HAP-1 (cell line): ENCODE measurements around the gene SYNE1.

Experiments used
- DNase-seq, 2 experiments: peaks; one replicate each; pipeline ENCODE4 v3.0.0-alpha.2; 2016 to 2020; ENCODE audit warnings: low spot score in 2 of 2
- H3K27me3 ChIP-seq: fragments of 250-450 bp; sonication (Bioruptor Pico); 2 replicates; pipeline ENCODE4 v1.5.1; 2020; ENCODE audit warnings: low read depth, mild to moderate bottlenecking, moderate library complexity
- H3K36me3 ChIP-seq: fragments of 250-450 bp; sonication (Bioruptor Pico); replicated peaks from 2 replicates; pipeline ENCODE4 v1.5.1; 2020; ENCODE audit warnings: mild to moderate bottlenecking
- H3K4me1 ChIP-seq: fragments of 250-450 bp; sonication (Bioruptor Pico); 2 replicates; pipeline ENCODE4 v1.5.1; 2020; ENCODE audit warnings: mild to moderate bottlenecking
- H3K4me3 ChIP-seq: fragments of 250-450 bp; sonication (Bioruptor Pico); 2 replicates; pipeline ENCODE4 v1.5.1; 2020; ENCODE audit warnings: mild to moderate bottlenecking, moderate library complexity
- H3K9me3 ChIP-seq: fragments of 250-450 bp; sonication (Bioruptor Pico); 2 replicates; pipeline ENCODE4 v1.5.1; 2020; ENCODE audit warnings: mild to moderate bottlenecking, moderate library complexity
- in situ Hi-C: fragments of 300-500 bp; cut with MboI; formaldehyde crosslinking; loops from 3 replicates; pipeline ENCODE4 v1.14.3; 2020; ENCODE audit warnings: low sequenced_read_pairs, inconsistent platforms, mixed read lengths

The SYNE1 gene

GRCh38 chr6:152301765-152302568 is 335.2 kb downstream of the SYNE1 start:
- no peaks in the 10 kb centered on the region for H3K27me3 ChIP-seq
- no peaks in the 10 kb centered on the region for H3K9me3 ChIP-seq
- H3K4me3 ChIP-seq: peak overlapping the region; percentile 48
- peaks cover 6% of the 10 kb centered on the region; the same call in 1 of the 2 replicates for H3K4me1 ChIP-seq
- in situ Hi-C loops: no loop called here
- DNase-seq: peak; percentile 77 to 88
- no peaks in the 10 kb centered on the region for H3K36me3 ChIP-seq

DNA sequence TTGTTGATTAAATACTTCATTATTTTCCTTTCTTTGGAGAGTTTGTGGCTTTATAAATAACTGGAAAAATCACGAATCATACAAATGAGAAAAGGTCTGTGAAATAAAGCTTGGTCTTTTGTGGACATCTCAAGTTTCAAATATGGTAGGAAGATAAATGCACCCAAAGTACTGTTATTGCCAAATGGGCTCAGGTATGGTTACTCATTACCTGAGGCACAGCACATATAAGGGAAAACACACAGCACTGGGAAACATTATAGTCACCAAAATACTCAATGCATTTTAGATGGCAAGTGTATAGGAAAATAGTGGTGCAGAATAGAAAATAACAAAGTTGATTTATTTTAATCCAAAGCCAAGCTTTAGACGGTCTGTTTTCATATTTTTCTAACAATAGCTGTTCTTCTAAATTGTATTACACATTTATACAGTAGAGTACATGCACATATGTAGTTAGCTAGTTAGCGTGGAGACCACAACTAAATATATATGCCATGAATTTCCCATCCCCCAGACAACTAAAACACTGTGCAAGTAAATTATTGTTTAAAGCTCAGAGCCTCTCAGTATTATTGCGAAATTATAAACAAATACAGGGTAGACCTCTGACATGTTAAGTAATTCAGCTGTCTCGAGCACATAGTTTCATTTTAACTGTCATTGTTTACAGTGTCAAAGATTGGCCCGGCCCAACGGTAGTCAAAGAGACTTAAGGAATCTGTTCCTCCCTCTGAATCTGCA is 336.0 kb downstream of the SYNE1 start:
- no peak for DNase-seq
- peaks cover 6% of the 10 kb centered on the region; the same call in 1 of the 2 replicates for H3K4me1 ChIP-seq
- H3K36me3 ChIP-seq: no peaks in the 10 kb centered on the region
- peak overlapping the region; percentile 48 for H3K4me3 ChIP-seq
- no peaks in the 10 kb centered on the region for H3K27me3 ChIP-seq
- no peaks in the 10 kb centered on the region for H3K9me3 ChIP-seq
- in situ Hi-C loops: no loop called here

- in situ Hi-C loops: no loop called here
- peaks cover 6% of the 10 kb centered on the region; the same call in 1 of the 2 replicates for H3K4me1 ChIP-seq
- H3K9me3 ChIP-seq: no peaks in the 10 kb centered on the region
- H3K27me3 ChIP-seq: no peaks in the 10 kb centered on the region
- no peak overlapping the region for H3K4me3 ChIP-seq
- DNase-seq: no peak
- H3K36me3 ChIP-seq: no peaks in the 10 kb centered on the region
Measured at GRCh38 chr6:152300517-152300916, 336.6 kb downstream of the SYNE1 start.

DNA sequence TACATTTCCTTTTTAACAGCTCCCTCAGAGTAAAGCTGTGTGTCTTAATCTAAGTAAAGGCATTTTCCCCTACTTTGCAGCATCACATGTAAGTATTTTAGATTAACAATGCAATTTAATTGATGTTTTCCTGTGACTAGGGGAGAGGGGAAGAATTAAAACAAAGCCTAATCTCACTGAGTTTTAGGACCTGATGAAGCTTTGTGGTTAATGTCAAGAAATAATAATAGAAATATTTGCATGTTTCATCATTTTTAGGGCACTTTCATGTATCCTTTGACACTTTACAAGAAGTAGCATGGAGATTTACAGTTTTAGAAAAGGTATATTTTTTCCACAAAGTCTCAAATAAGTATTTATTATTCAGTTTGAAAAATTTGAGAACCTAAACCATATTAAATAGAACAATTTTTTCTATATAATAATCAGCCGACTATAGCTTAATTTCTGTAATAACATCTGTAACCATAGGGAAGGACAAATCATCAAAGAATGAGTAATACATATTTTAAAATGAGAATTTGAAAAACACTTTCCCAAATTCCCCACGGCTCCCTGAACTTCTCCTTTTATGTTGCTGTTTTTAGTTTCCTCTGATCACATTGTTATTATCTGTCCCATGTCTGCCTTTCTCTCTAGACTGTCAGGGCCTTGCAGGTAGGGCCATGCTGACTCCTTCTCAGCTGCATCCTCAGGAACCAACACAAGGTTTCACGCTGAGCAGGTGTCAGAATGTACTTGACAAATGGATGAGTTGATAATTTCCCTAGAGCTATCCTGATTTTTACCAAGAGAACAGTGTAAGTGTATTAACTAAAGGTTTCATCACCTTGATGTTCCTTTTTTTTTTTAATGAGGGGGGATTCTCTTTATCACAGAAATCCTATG is 338.1 kb downstream of the SYNE1 start:
- H3K27me3 ChIP-seq: no peaks in the 10 kb centered on the region
- no peak overlapping the region for H3K4me3 ChIP-seq
- H3K4me1 ChIP-seq: peaks cover 6% of the 10 kb centered on the region; the same call in 1 of the 2 replicates
- DNase-seq: no peak
- H3K36me3 ChIP-seq: no peaks in the 10 kb centered on the region
- no peaks in the 10 kb centered on the region for H3K9me3 ChIP-seq
- in situ Hi-C loops: no loop called here

DNA sequence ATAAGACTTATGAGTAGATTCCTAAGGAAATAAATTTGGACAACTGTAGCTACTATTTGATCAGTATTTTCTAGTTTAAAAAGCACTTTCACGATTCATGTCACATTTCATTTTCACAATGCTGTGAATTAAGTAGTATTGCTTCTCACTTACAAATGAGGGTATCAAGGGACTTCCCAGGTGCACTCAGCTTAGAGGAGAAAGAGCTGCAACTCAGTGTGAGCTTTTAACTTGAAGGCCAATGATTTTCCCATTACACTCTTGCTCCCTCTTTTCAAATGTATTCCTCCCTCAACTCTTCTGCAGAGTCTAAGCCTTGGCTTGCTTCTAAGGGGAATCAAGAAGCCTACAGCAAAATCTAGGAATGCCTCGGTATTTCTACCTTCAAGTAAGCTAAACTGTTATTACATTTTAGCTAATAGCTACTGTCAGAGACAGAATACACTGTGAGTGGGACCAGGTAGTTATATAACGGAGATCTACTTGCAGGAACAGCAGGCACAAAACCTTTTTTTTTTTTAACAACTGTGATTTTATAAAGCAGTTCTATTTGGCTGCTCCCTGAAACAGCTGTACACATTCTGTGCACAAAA is 339.0 kb downstream of the SYNE1 start:
- H3K9me3 ChIP-seq: no peaks in the 10 kb centered on the region
- H3K4me1 ChIP-seq: peaks cover 6% of the 10 kb centered on the region; the same call in 1 of the 2 replicates

DNA sequence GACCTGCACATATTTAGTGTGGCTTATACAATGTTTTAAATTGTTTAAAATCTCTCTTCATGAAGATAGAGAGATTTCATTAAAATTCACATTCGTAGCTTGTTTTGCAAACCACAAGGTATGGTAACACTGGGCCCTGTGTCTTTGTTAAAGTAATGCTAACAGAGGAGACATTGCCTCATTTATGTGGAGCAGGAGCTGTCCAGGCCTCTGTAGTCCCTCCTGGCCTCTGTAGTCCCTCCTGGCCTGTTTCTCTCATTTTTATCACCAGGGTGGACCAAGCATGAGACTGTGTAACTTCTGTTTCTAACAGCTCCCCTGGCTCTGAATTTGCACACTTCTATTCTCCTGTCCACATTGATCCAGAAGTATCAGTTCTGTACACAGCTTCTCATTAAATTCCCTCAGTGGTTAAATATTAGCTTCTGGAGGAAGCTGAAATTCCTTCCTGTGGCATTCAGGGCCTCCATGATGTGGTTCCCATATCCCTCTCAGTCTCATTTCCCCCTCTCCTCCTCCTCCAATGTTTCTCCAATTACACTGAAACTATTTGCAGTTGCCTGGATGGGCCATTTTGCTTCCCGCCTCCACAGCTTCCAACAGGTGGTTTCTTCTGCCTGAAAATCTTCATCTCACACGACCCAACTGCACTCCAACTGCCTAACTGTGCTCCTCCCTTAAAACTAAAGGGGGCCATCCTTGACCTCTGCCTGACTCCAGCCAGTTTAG is 340.4 kb downstream of the SYNE1 start:
- Histone ChIP-seq H3K4me1 (peaks cover 3% of the 10 kb centered on the region; the same call in 1 of the 2 replicates), H3K4me3 (no peak overlapping the region), H3K9me3 (no peaks in the 10 kb centered on the region), H3K36me3 (no peaks in the 10 kb centered on the region), H3K27me3 (no peaks in the 10 kb centered on the region)
- in situ Hi-C loops: no loop called here
- no peak for DNase-seq

More for the DNA sequence above, 339.0 kb downstream of the SYNE1 start:
- DNase-seq: no peak
- in situ Hi-C loops: no loop called here
- H3K36me3 ChIP-seq: no peaks in the 10 kb centered on the region
- no peak overlapping the region for H3K4me3 ChIP-seq
- no peaks in the 10 kb centered on the region for H3K27me3 ChIP-seq

DNA sequence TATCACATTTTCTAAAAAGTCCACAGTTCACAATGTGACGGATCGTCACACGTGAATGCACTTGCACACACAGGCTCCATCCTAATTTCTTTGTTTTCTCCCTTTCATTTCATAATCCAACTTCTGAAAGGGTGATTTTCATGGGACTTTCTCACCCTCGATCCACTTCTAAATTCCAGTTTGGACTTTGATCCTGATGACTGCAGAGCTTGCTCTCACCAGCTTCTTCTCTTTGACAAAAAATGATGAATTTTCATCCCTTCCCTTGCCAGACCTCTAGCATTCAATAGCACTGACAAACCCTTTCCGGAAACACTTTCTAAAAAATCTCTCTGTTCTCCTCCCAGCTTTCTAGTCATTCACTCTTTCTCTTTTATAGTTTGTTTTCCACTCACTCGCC is 341.2 kb downstream of the SYNE1 start:
- DNase-seq: no peak
- H3K9me3 ChIP-seq: no peaks in the 10 kb centered on the region
- H3K27me3 ChIP-seq: no peaks in the 10 kb centered on the region
- H3K4me3 ChIP-seq: no peak overlapping the region
- in situ Hi-C loops: no loop called here
- H3K4me1 ChIP-seq: no peaks in the 10 kb centered on the region
- H3K36me3 ChIP-seq: no peaks in the 10 kb centered on the region

DNA sequence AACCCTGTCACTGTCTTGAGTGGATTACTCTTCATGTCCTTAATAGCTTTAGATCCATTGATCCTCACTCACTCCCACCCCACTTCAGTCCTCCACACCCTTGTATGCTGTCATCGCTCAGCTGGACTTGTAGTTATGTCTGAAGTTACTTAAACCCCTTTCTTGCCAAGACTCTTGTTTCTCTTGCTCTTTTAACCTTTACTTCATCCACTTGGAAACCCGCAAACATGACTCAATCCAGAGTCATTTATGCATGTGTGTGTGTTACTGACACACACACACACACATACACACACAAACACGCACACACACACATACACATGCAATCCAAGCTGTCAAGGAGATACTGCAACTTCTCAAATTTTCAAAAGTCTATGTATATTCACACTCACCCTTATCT is 341.8 kb downstream of the SYNE1 start:
- no peaks in the 10 kb centered on the region for H3K27me3 ChIP-seq
- DNase-seq: no peak
- no peaks in the 10 kb centered on the region for H3K9me3 ChIP-seq
- in situ Hi-C loops: no loop called here
- H3K4me3 ChIP-seq: no peak overlapping the region
- no peaks in the 10 kb centered on the region for H3K36me3 ChIP-seq
- H3K4me1 ChIP-seq: no peaks in the 10 kb centered on the region

DNA sequence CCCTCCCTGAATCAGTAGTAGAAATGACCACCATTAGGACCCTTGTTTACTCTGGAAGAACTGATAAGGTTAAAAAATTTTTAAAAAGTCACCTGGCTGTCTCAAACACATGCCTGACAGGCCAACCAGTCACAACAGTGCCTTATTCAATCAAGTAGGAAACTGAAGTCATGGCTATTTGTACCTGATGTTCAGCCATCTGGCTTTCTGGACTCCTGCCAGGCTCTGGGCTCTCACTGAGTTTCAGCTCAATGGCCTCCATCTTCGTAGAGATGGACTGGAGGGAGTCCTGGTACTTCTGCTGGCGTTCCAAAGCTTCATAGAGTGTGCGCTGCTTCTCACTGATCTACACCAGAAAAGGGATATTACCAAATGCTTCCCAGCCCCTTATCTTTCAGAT is 343.8 kb downstream of the SYNE1 start:
- H3K4me3 ChIP-seq: no peak overlapping the region
- H3K9me3 ChIP-seq: no peaks in the 10 kb centered on the region
- no peaks in the 10 kb centered on the region for H3K27me3 ChIP-seq
- H3K4me1 ChIP-seq: no peaks in the 10 kb centered on the region
- DNase-seq: no peak
- in situ Hi-C loops: no loop called here
- H3K36me3 ChIP-seq: no peaks in the 10 kb centered on the region

DNA sequence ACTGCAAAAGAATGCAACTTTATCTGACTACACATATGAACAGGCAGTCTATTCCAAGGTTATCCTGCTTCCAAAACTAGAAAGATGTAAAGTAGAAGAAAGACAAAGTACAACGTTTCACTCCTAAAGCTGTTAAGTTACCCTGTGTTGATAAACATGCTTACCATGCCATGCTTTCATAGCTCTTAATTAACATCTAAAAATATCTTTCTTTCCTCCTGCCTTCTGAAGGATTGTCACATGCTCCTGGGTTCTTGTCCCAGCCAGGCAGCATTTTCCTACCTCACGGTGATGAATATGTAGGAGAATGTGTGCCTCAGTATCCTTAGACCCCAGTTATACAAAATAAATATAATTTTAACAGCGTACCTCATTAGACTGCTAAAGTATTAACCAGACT is 344.6 kb downstream of the SYNE1 start:
- Histone ChIP-seq H3K36me3 (no peaks in the 10 kb centered on the region), H3K27me3 (no peaks in the 10 kb centered on the region), H3K4me1 (no peaks in the 10 kb centered on the region), H3K9me3 (no peaks in the 10 kb centered on the region), H3K4me3 (no peak overlapping the region)
- DNase-seq: no peak
- in situ Hi-C loops: no loop called here

- in situ Hi-C loops: no loop called here
- Histone ChIP-seq H3K9me3 (no peaks in the 10 kb centered on the region), H3K4me3 (no peak overlapping the region), H3K4me1 (0 out of 2 replicates have a peak, but pooled peaks cover 5% of the 10 kb centered on the region), H3K36me3 (no peaks in the 10 kb centered on the region), H3K27me3 (no peaks in the 10 kb centered on the region)
- no peak for DNase-seq
Measured at GRCh38 chr6:152290693-152291092, 346.5 kb downstream of the SYNE1 start.

DNA sequence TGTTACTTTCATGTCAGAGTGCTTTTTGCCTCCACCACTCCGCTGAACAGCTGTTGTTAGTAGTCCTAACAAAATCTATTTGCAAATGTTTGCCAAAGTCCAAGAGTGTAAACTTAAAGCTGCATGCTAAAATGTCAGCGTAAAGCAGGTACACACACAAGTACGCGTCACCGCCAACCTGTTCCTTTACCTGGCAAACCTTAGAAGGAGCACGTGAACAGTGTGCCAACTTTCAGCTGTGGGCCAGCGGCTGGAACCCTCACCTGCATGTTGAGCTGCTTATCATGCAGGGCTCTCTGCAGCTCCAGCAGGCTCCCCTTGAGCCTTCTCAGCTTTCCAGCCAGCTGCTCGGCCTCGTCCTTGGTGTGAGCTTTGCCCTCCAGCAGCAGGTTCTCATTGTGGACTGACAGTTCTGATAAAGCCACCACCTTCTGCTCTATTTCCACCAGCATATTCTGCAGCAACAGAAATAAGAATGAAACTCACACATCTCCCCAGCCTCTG is 359.3 kb downstream of the SYNE1 start:
- no peak for DNase-seq
- no peak overlapping the region for H3K4me3 ChIP-seq
- H3K36me3 ChIP-seq: no peaks in the 10 kb centered on the region
- H3K9me3 ChIP-seq: no peaks in the 10 kb centered on the region
- H3K4me1 ChIP-seq: peaks cover 11% of the 10 kb centered on the region
- H3K27me3 ChIP-seq: no peaks in the 10 kb centered on the region
- in situ Hi-C loops: no loop called here
